Left lung (tissue), 10 donors: Measurements from ENCODE around the gene ZNF48. TPM values are rescaled to one million over a fixed set of nuclear protein-coding genes. Genes with fewer than 3 reads are reported as not detected.
A peak's percentile ranks its signal among the peaks of the same experiment; 100 is the strongest.

ENCODE experiments used
- ATAC-seq: fragments of 200-7000 bp; cut with Tn5 transposase; one replicate; pipeline ENCODE4 v1.9.1; 2020; ENCODE audit warnings: moderate library complexity
- DNase-seq, 4 donors: peaks; one replicate each; pipeline ENCODE4 v3.0.0-alpha.2; 2013 to 2020
- H3K27ac ChIP-seq, 2 donors: fragments of 200-600 bp; sonication (generic) in 1 of 2; one replicate each; pipeline versions ENCODE4 v1.5.0 to v1.8.0; 2020 to 2021
- H3K27me3 ChIP-seq, 2 donors: fragments of 200-600 bp; sonication (generic) in 1 of 2; one replicate each; pipeline versions ENCODE4 v1.5.0 to v1.8.0; 2020 to 2021
- H3K36me3 ChIP-seq, 2 donors: fragments of 200-600 bp; sonication (generic) in 1 of 2; one replicate each; pipeline versions ENCODE4 v1.5.0 to v1.8.0; 2020 to 2021
- H3K4me1 ChIP-seq, 2 donors: fragments of 200-600 bp; one replicate each; pipeline ENCODE4 v1.8.0; 2021
- H3K4me3 ChIP-seq, 2 donors: fragments of 200-600 bp; sonication (generic) in 1 of 2; one replicate each; pipeline versions ENCODE4 v1.5.0 to v1.8.0; 2020 to 2021; ENCODE audit warnings: mild to moderate bottlenecking in 1 of 2
- H3K9me3 ChIP-seq, 2 donors: fragments of 200-600 bp; sonication (generic) in 1 of 2; one replicate each; pipeline versions ENCODE4 v1.5.0 to v1.8.0; 2020 to 2021
- intact Hi-C, 2 donors: fragments of 100-400 bp; cut with DNase I; formaldehyde crosslinking; loops; one replicate each; pipeline versions ENCODE4 v1.11.2 to v1.14.2; 2022
- polyA plus RNA-seq, 6 donors: library from polyadenylated mRNA; unstranded; fragments of 120-200 nt; gene quantifications; one replicate each; pipeline ENCODE4 v1.2.1, GENCODE V29; 2013; ENCODE audit not compliant: insufficient read length in 6 of 6
- total RNA-seq, 2 donors: library from RNA; stranded (reverse); fragmentation: NEBNext Ultra II Directional; extraction: Animal tissue kit (Norgen Biotek cat#: 25700); gene quantifications; one replicate each; pipeline ENCODE4 v1.2.1, GENCODE V29; 2021
- TF ChIP-seq, protein P1 (sequence below), 2 donors: fragments of 200-600 bp; sonication (generic) in 1 of 2; IDR thresholded peaks; one replicate each; pipeline versions ENCODE4 v1.5.0 to v1.8.0; 2021; ENCODE audit warnings: antibody characterized with exemption in 2 of 2
- donor health status: DM: no; HTN: yes; CAD: no.
- donor health status: DM: no; HTN: no; CAD: no.

ZNF48 gene
- total and polyA plus RNA-seq, 8 donors, result 6.8 to 11.7 (median 8.4) TPM

DNA sequence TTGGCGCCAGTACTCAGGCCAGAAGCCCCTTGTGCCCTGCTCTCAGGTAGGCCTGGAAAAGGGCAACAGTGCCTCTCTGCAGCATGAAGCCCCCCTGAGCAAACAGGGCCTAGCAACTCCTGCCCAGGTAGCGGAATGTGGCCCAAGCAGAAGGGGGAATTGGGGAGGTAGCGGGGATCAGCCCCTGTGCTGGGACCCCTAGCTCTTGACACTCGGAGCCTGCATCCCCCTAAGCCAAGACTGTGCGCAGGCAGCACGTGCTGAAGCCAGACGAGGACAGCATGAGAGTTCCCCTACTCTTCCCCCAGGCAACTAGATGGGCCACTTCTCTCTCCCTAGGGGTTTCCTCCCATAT is 39.3 kb upstream of the ZNF48 start:
- Histone ChIP-seq H3K4me1 (peaks cover 22 to 54% of the 10 kb centered on the region in 2 donors), H3K4me3 (peak overlapping the region; percentile 72 to 92), H3K27me3 (no peaks in the 10 kb centered on the region), H3K27ac (peak overlapping the region; percentile 98), H3K9me3 (no peaks in the 10 kb centered on the region), H3K36me3 (peaks cover 0 to 72% of the 10 kb centered on the region in 2 donors)
- intact Hi-C loops, result no loop called here
- no peak for ATAC-seq
- no peak for DNase-seq
- TF ChIP-seq, protein P1, sequence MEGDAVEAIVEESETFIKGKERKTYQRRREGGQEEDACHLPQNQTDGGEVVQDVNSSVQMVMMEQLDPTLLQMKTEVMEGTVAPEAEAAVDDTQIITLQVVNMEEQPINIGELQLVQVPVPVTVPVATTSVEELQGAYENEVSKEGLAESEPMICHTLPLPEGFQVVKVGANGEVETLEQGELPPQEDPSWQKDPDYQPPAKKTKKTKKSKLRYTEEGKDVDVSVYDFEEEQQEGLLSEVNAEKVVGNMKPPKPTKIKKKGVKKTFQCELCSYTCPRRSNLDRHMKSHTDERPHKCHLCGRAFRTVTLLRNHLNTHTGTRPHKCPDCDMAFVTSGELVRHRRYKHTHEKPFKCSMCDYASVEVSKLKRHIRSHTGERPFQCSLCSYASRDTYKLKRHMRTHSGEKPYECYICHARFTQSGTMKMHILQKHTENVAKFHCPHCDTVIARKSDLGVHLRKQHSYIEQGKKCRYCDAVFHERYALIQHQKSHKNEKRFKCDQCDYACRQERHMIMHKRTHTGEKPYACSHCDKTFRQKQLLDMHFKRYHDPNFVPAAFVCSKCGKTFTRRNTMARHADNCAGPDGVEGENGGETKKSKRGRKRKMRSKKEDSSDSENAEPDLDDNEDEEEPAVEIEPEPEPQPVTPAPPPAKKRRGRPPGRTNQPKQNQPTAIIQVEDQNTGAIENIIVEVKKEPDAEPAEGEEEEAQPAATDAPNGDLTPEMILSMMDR (IDR thresholded peaks at IDR 0.05), result no peak

DNA sequence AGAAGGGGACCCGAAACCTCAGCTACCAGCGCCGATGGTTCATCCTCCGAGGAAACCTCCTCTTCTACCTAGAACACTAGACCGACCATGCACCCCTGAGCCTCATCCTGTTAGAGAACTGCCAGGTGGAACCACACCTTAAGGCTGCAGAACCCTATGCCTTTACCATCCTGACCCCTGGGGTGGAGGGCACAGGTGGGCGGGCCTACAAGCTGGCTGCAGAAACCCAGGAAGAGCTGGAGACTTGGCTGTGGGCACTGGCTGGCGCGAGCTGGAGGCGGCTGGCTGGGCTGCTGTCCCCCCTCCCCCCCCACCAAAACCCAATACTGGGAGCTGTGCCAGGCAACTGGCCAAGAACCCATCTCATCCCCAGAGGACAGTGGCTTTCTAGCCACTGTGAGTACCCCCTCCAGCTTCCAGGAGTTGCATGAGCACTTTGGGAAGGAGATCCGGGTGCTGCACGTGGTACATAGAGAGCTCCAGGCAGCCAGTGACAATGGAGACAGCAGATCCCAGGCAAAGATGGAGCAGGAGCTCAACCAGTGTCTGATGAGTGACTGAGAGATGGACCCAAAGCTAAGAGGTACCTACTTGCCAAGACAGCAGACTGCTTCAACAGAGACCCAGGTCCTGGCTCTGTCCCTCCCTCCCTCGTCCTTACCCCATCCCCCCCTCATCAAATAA is 38.7 kb upstream of the ZNF48 start:
- H3K27me3 ChIP-seq, result no peaks in the 10 kb centered on the region
- H3K36me3 ChIP-seq, result peaks cover 0 to 72% of the 10 kb centered on the region in 2 donors
- H3K27ac ChIP-seq, result peak overlapping the region; percentile 98
- peak overlapping the region; percentile 72 to 92 for H3K4me3 ChIP-seq
- TF ChIP-seq, protein P1 (IDR thresholded peaks at IDR 0.05), result no peak
- H3K4me1 ChIP-seq, result peaks cover 22 to 48% of the 10 kb centered on the region in 2 donors
- ATAC-seq, result no peak
- peak in 2 of 4 donors; percentile 34 to 63 for DNase-seq
- no peaks in the 10 kb centered on the region for H3K9me3 ChIP-seq
- intact Hi-C loops, result no loop called here

DNA sequence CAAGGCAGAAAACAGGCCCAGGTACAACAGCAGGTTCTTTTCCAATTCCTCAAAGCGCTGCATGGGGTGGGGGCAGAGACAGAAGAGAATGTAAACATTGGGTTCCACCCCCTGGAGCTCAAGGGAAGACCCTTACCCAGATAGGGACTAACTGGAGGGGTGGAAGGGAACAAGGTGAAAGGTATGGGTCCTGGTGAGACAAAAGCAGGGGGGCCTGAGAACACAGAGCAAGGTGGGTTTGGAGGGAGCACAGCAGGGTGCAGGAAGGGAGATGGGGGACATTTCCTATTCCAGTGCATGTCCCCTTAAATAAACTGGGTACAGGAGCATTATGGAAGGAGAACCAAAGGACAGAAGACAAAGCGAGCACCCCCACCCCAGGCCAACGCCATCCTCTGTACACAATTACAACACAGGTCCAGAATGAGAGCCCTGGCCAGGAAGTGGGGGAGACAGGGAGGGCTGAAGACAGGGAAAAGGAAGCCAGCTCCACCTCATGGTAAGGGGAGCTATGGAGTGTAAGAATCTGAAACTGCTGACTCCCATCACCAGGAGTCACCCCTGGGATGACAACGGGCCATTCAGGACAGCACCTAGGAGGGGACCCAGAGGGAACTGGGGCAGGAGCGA is 38.0 kb upstream of the ZNF48 start:
- Histone ChIP-seq H3K27me3 (no peaks in the 10 kb centered on the region), H3K9me3 (no peaks in the 10 kb centered on the region), H3K4me3 (no peak overlapping the region), H3K27ac (peak overlapping the region in 1 of 2 donors; percentile 98), H3K4me1 (peaks cover 15 to 41% of the 10 kb centered on the region in 2 donors), H3K36me3 (peaks cover 0 to 72% of the 10 kb centered on the region in 2 donors)
- TF ChIP-seq, protein P1 (IDR thresholded peaks at IDR 0.05), result no peak
- intact Hi-C loops, result no loop called here
- DNase-seq (peak in 1 of 4 donors; percentile 11), ATAC-seq (no peak)

DNA sequence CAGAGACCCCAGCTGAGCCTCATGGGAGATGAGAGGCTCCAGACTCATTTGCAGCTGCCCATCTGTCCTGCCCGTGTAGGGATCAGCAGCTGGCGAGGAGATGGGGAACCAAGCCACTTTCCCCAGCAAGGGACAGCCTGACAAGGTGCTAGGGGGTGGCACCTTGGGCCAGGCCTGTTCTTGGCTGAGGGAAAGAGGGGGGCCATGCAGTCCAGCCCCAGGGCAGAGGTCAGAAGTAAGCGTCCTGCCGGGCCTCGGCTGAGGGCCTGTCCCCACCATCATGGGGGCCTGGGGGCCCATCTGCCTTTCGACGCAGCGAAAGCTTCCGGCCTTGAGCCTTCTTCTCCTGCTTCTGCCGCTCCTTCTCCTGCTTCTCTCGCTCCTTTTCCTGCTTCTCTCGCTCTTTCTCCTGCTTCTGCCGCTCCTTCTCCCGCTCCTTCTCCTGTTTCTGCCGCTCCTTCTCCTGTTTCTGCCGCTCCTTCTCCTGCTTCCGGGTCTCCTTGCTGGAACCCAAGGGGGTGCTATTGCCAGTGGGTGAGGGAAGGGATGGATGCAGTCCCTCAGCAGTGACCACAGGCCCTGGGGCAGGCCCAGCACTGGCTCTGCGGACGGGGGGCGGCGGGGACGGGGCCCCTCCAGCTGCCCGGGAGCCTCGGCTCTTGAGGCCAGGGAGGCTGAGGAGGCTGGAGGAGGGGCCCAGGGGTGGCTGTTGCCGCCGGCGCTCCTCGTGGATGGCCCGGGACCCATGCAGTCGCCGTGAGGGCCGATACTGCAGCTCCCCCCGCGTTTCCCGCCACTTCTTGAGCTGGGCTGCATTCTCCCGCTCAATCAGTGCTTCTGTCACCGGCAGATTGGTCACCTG is 37.3 kb upstream of the ZNF48 start:
- ATAC-seq (no peak), DNase-seq (peak in 2 of 4 donors; percentile 29 to 55)
- peaks cover 0 to 72% of the 10 kb centered on the region in 2 donors for H3K36me3 ChIP-seq
- intact Hi-C loops, result no loop called here
- peak overlapping the region in 1 of 2 donors; percentile 15 for H3K27ac ChIP-seq
- TF ChIP-seq, protein P1 (IDR thresholded peaks at IDR 0.05), result no peak
- H3K4me1 ChIP-seq, result peaks cover 11 to 34% of the 10 kb centered on the region in 2 donors
- H3K4me3 ChIP-seq, result no peak overlapping the region
- H3K27me3 ChIP-seq, result no peaks in the 10 kb centered on the region
- H3K9me3 ChIP-seq, result no peaks in the 10 kb centered on the region

DNA sequence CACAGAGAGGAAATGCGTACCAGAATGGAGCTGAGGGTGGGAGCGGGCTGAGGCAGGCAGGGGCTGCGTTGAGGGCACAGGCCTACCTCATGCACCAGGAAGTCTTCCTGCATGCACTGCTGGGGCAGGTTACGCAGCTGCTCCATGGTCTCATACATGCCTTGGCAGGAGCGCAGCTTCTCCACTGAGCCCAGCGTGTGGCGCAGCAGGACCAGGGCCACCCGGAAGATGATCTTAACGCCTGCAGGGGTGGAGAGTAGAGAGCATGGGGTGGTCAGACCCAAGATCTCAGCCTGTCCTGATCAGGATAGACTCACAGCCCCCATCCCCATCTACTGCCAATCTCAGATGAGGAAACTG is 36.7 kb upstream of the ZNF48 start:
- Histone ChIP-seq H3K36me3 (peaks cover 0 to 72% of the 10 kb centered on the region in 2 donors), H3K9me3 (no peaks in the 10 kb centered on the region), H3K27me3 (no peaks in the 10 kb centered on the region), H3K27ac (no peak overlapping the region), H3K4me3 (no peak overlapping the region), H3K4me1 (peaks cover 11 to 27% of the 10 kb centered on the region in 2 donors)
- DNase-seq, result peak in 1 of 4 donors; percentile 28
- intact Hi-C loops, result no loop called here
- TF ChIP-seq, protein P1 (IDR thresholded peaks at IDR 0.05), result no peak
- no peak for ATAC-seq
